GM23338 (cell line): ENCODE results near the gene PALLD.

ENCODE experiments used
- EZH2 ChIP-seq: fragments of 200-600 bp; sonication (generic); IDR thresholded peaks from one replicate; pipeline ENCODE4 v1.8.0; 2017; ENCODE audit warnings: antibody characterized with exemption, mild to moderate bottlenecking, low read depth; ENCODE audit not compliant: unreplicated experiment
- TF ChIP-seq, protein P1 (sequence below), 2 experiments: fragments of 200-600 bp in 1 of 2; sonication (generic) in 1 of 2; conservative IDR thresholded peaks; 2 replicates each; pipeline versions ENCODE4 v1.5.1 to v1.6.1; 2016 to 2017; ENCODE audit warnings: antibody characterized with exemption in 2 of 2, low read depth in 2 of 2, mild to moderate bottlenecking in 2 of 2, moderate library complexity in 1 of 2
- TF ChIP-seq, protein P2 (sequence below): IDR thresholded peaks from one replicate; pipeline ENCODE4 v1.6.1; 2018; ENCODE audit warnings: antibody characterized with exemption; ENCODE audit not compliant: unreplicated experiment

GRCh38 chr4:168759959-168760527 lies 263.2 kb downstream of the PALLD start:
- TF ChIP-seq, protein P1, sequence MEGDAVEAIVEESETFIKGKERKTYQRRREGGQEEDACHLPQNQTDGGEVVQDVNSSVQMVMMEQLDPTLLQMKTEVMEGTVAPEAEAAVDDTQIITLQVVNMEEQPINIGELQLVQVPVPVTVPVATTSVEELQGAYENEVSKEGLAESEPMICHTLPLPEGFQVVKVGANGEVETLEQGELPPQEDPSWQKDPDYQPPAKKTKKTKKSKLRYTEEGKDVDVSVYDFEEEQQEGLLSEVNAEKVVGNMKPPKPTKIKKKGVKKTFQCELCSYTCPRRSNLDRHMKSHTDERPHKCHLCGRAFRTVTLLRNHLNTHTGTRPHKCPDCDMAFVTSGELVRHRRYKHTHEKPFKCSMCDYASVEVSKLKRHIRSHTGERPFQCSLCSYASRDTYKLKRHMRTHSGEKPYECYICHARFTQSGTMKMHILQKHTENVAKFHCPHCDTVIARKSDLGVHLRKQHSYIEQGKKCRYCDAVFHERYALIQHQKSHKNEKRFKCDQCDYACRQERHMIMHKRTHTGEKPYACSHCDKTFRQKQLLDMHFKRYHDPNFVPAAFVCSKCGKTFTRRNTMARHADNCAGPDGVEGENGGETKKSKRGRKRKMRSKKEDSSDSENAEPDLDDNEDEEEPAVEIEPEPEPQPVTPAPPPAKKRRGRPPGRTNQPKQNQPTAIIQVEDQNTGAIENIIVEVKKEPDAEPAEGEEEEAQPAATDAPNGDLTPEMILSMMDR (conservative IDR thresholded peaks at IDR 0.05; ENCODE audit: low read depth in 2 of 2) = no peak
- TF ChIP-seq, protein P2, sequence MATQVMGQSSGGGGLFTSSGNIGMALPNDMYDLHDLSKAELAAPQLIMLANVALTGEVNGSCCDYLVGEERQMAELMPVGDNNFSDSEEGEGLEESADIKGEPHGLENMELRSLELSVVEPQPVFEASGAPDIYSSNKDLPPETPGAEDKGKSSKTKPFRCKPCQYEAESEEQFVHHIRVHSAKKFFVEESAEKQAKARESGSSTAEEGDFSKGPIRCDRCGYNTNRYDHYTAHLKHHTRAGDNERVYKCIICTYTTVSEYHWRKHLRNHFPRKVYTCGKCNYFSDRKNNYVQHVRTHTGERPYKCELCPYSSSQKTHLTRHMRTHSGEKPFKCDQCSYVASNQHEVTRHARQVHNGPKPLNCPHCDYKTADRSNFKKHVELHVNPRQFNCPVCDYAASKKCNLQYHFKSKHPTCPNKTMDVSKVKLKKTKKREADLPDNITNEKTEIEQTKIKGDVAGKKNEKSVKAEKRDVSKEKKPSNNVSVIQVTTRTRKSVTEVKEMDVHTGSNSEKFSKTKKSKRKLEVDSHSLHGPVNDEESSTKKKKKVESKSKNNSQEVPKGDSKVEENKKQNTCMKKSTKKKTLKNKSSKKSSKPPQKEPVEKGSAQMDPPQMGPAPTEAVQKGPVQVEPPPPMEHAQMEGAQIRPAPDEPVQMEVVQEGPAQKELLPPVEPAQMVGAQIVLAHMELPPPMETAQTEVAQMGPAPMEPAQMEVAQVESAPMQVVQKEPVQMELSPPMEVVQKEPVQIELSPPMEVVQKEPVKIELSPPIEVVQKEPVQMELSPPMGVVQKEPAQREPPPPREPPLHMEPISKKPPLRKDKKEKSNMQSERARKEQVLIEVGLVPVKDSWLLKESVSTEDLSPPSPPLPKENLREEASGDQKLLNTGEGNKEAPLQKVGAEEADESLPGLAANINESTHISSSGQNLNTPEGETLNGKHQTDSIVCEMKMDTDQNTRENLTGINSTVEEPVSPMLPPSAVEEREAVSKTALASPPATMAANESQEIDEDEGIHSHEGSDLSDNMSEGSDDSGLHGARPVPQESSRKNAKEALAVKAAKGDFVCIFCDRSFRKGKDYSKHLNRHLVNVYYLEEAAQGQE = no peak
- no peak for TF ChIP-seq EZH2
